ENCODE results near the gene MRPS27.

Gene MRPS27

GRCh38 chr5:72319976-72320752 lies at the start of gene MRPS27, which contains the start of gene PTCD2:
TSS of gene MRPS27 (minus strand) at chr5:72320240. CDS start at chr5:72320221, 19 bp downstream.
TSS of gene PTCD2 (plus strand) at chr5:72320373. CDS start at chr5:72320383, 10 bp downstream.
- DNase-seq (ENCODE audit: insufficient read length, low spot score) = peak; percentile 98
- peak; percentile 79 for FAIRE-seq

GRCh38 chr5:72369711-72370110 lies 49.7 kb upstream of the MRPS27 start:
- FAIRE-seq = no peak

GRCh38 chr5:72369301-72369700 lies 49.3 kb upstream of the MRPS27 start:
- no peak for DNase-seq (ENCODE audit: insufficient read length, low spot score)
- FAIRE-seq = no peak

More at GRCh38 chr5:72369711-72370110, 49.7 kb upstream of the MRPS27 start:
- DNase-seq (ENCODE audit: insufficient read length, low spot score) = no peak

- no peak for FAIRE-seq
- no peak for DNase-seq (ENCODE audit: insufficient read length, low spot score)
Observed at GRCh38 chr5:72368271-72368670, 48.2 kb upstream of the MRPS27 start.

- no peak for FAIRE-seq
- peak; percentile 57 for DNase-seq (ENCODE audit: insufficient read length, low spot score)
Observed at GRCh38 chr5:72366324-72366976, 46.4 kb upstream of the MRPS27 start.

- FAIRE-seq = no peak
- no peak for DNase-seq (ENCODE audit: insufficient read length, low spot score)
Observed at GRCh38 chr5:72364951-72365350, 44.9 kb upstream of the MRPS27 start.

GRCh38 chr5:72364171-72364570 lies 44.1 kb upstream of the MRPS27 start:
- FAIRE-seq = no peak
- no peak for DNase-seq (ENCODE audit: insufficient read length, low spot score)

- FAIRE-seq (no peak), DNase-seq (ENCODE audit: insufficient read length, low spot score) (peak; percentile 18)
Observed at GRCh38 chr5:72363166-72363802, 43.2 kb upstream of the MRPS27 start.

- FAIRE-seq (no peak), DNase-seq (ENCODE audit: insufficient read length, low spot score) (no peak)
Observed at GRCh38 chr5:72359886-72360285, 39.8 kb upstream of the MRPS27 start.

GRCh38 chr5:72358925-72359324 lies 38.9 kb upstream of the MRPS27 start:
- FAIRE-seq = no peak
- no peak for DNase-seq (ENCODE audit: insufficient read length, low spot score)

GRCh38 chr5:72356361-72356760 lies 36.3 kb upstream of the MRPS27 start:
- DNase-seq (ENCODE audit: insufficient read length, low spot score) (no peak), FAIRE-seq (no peak)

- FAIRE-seq (peak; percentile 91), DNase-seq (ENCODE audit: insufficient read length, low spot score) (peak; percentile 32)
Observed at GRCh38 chr5:72355706-72356299, 35.8 kb upstream of the MRPS27 start.

GRCh38 chr5:72353046-72353445 lies 33.0 kb upstream of the MRPS27 start:
- DNase-seq (ENCODE audit: insufficient read length, low spot score) = no peak
- FAIRE-seq = no peak

GRCh38 chr5:72352616-72353015 lies 32.6 kb upstream of the MRPS27 start:
- FAIRE-seq (no peak), DNase-seq (ENCODE audit: insufficient read length, low spot score) (no peak)

- no peak for DNase-seq (ENCODE audit: insufficient read length, low spot score)
- FAIRE-seq = no peak
Observed at GRCh38 chr5:72351376-72351775, 31.3 kb upstream of the MRPS27 start.

- peak; percentile 54 for FAIRE-seq
- peak; percentile 83 for DNase-seq (ENCODE audit: insufficient read length, low spot score)
Observed at GRCh38 chr5:72347801-72348308, 27.8 kb upstream of the MRPS27 start.

GRCh38 chr5:72346398-72346797 lies 26.4 kb upstream of the MRPS27 start:
- DNase-seq (ENCODE audit: insufficient read length, low spot score) = no peak
- no peak for FAIRE-seq

- DNase-seq (ENCODE audit: insufficient read length, low spot score) (no peak), FAIRE-seq (peak; percentile 33)
Observed at GRCh38 chr5:72338689-72339209, 18.7 kb upstream of the MRPS27 start.

GRCh38 chr5:72337159-72337558 lies 17.1 kb upstream of the MRPS27 start:
- no peak for DNase-seq (ENCODE audit: insufficient read length, low spot score)
- FAIRE-seq = no peak

- FAIRE-seq (no peak), DNase-seq (ENCODE audit: insufficient read length, low spot score) (no peak)
Observed at GRCh38 chr5:72330712-72331111, 10.7 kb upstream of the MRPS27 start.

- DNase-seq (ENCODE audit: insufficient read length, low spot score) (no peak), FAIRE-seq (peak; percentile 36)
Observed at GRCh38 chr5:72328172-72328571, 8.1 kb upstream of the MRPS27 start.

Measured in HTR-8/SVneo (cell line).